OCI-LY1 (cell line): ENCODE results near the gene ZBTB7A.
A peak's percentile ranks its signal among the peaks of the same experiment; 100 is the strongest.

ENCODE experiments used
- H2AFZ ChIP-seq: fragments of 200-600 bp; sonication (generic), shearing (Covaris generic); 2 replicates; pipeline ENCODE4 v1.6.0; 2014; ENCODE audit warnings: antibody characterized with exemption, mild to moderate bottlenecking, low read length
- H3F3A ChIP-seq: fragments of 200-600 bp; sonication (generic), shearing (Covaris generic); 2 replicates; pipeline ENCODE4 v1.6.0; 2014; ENCODE audit warnings: mild to moderate bottlenecking, antibody characterized with exemption, low read length, moderate library complexity; ENCODE audit not compliant: insufficient read depth
- H3K27ac ChIP-seq: fragments of 200-600 bp; sonication (generic); 2 replicates; pipeline ENCODE4 v1.5.1; 2014; ENCODE audit warnings: low read length, mixed run types, mild to moderate bottlenecking, low read depth; ENCODE audit not compliant: poor library complexity, severe bottlenecking
- H3K27me3 ChIP-seq: fragments of 200-600 bp; sonication (generic); 2 replicates; pipeline ENCODE4 v1.6.0; 2014; ENCODE audit warnings: antibody characterized with exemption, mild to moderate bottlenecking, low read length, moderate library complexity; ENCODE audit not compliant: insufficient read depth
- H3K36me3 ChIP-seq: fragments of 200-600 bp; sonication (generic); 2 replicates; pipeline ENCODE4 v1.6.1; 2014; ENCODE audit warnings: mild to moderate bottlenecking, antibody characterized with exemption, low read length, moderate library complexity, mixed read lengths; ENCODE audit not compliant: insufficient read depth
- H3K4me1 ChIP-seq: fragments of 200-600 bp; sonication (generic); 2 replicates; pipeline ENCODE4 v1.5.1; 2014; ENCODE audit warnings: mild to moderate bottlenecking, low read length, moderate library complexity; ENCODE audit not compliant: insufficient read depth, severe bottlenecking
- H3K4me2 ChIP-seq: fragments of 200-600 bp; sonication (generic), shearing (Covaris generic); 2 replicates; pipeline ENCODE4 v1.6.1; 2014; ENCODE audit warnings: low read length
- H3K4me3 ChIP-seq: fragments of 200-600 bp; sonication (generic); 2 replicates; pipeline ENCODE4 v1.5.1; 2014; ENCODE audit warnings: low read length, low read depth, mild to moderate bottlenecking, mixed read lengths; ENCODE audit not compliant: poor library complexity, severe bottlenecking
- H3K79me2 ChIP-seq: fragments of 200-600 bp; shearing (Covaris generic); 2 replicates; pipeline ENCODE4 v1.6.1; 2016; ENCODE audit warnings: mixed run types, low read length, mixed read lengths; ENCODE audit not compliant: insufficient read depth
- H3K9ac ChIP-seq: fragments of 200-600 bp; sonication (generic), shearing (Covaris generic); 2 replicates; pipeline ENCODE4 v1.6.1; 2014; ENCODE audit warnings: mild to moderate bottlenecking, low read length, mixed read lengths
- H3K9me2 ChIP-seq: fragments of 200-600 bp; sonication (generic), shearing (Covaris generic); 2 replicates; pipeline ENCODE4 v1.6.1; 2014; ENCODE audit warnings: low read depth, mild to moderate bottlenecking, low read length, mixed read lengths
- H3K9me3 ChIP-seq: fragments of 200-600 bp; shearing (Covaris generic); 2 replicates; pipeline ENCODE4 v1.6.1; 2014; ENCODE audit warnings: low read length, mixed read lengths
- H4K20me1 ChIP-seq: fragments of 200-600 bp; sonication (generic), shearing (Covaris generic); 2 replicates; pipeline ENCODE4 v1.6.0; 2016; ENCODE audit warnings: mild to moderate bottlenecking, low read length; ENCODE audit not compliant: insufficient read depth
- CTCF ChIP-seq: fragments of 200-600 bp; sonication (generic), shearing (Covaris generic); IDR thresholded peaks from 2 replicates; pipeline ENCODE4 v1.5.1; 2017; ENCODE audit warnings: mild to moderate bottlenecking, antibody characterized with exemption, low read length, moderate library complexity, mixed read lengths
- EZH2 ChIP-seq: fragments of 200-600 bp; sonication (generic), shearing (Covaris generic); IDR thresholded peaks from 2 replicates; pipeline ENCODE4 v1.8.0; 2017; ENCODE audit warnings: borderline replicate concordance, mixed run types, mild to moderate bottlenecking, antibody characterized with exemption, low read length, moderate library complexity, mixed read lengths

ZBTB7A gene

GRCh38 chr19:4065430-4066175 lies 1.1 kb downstream of the ZBTB7A start:
- H2AFZ ChIP-seq: no peak overlapping the region
- no peaks in the 10 kb centered on the region for H4K20me1 ChIP-seq
- no peaks in the 10 kb centered on the region for H3F3A ChIP-seq
- H3K4me1 ChIP-seq: peaks cover 58% of the 10 kb centered on the region
- peak overlapping the region; percentile 73 for H3K4me3 ChIP-seq
- TF ChIP-seq EZH2 (no peak), CTCF (no peak)
- H3K9me2 ChIP-seq: no peaks in the 10 kb centered on the region
- H3K27me3 ChIP-seq: no peaks in the 10 kb centered on the region
- peaks cover 45% of the 10 kb centered on the region for H3K79me2 ChIP-seq
- no peak overlapping the region for H3K9ac ChIP-seq
- no peak overlapping the region for H3K4me2 ChIP-seq
- no peaks in the 10 kb centered on the region for H3K9me3 ChIP-seq
- no peak overlapping the region for H3K27ac ChIP-seq
- peaks cover 19% of the 10 kb centered on the region for H3K36me3 ChIP-seq

GRCh38 chr19:4064496-4065260 lies 2.0 kb downstream of the ZBTB7A start:
- Histone ChIP-seq H3K36me3 (peaks cover 19% of the 10 kb centered on the region), H3K4me1 (peaks cover 66% of the 10 kb centered on the region), H3K79me2 (peaks cover 52% of the 10 kb centered on the region), H2AFZ (no peak overlapping the region), H3K27ac (peak overlapping the region; percentile 76), H3K9me3 (no peaks in the 10 kb centered on the region), H3K4me2 (peak overlapping the region; percentile 89), H3K9ac (peak overlapping the region; percentile 90), H3K9me2 (no peaks in the 10 kb centered on the region), H4K20me1 (no peaks in the 10 kb centered on the region), H3K27me3 (no peaks in the 10 kb centered on the region), H3K4me3 (peak overlapping the region; percentile 95), H3F3A (no peaks in the 10 kb centered on the region)
- TF ChIP-seq EZH2: no peak
- no peak for TF ChIP-seq CTCF

GRCh38 chr19:4064149-4064495 lies 2.6 kb downstream of the ZBTB7A start:
- no peaks in the 10 kb centered on the region for H4K20me1 ChIP-seq
- H3K27me3 ChIP-seq: no peaks in the 10 kb centered on the region
- no peaks in the 10 kb centered on the region for H3K9me2 ChIP-seq
- peaks cover 58% of the 10 kb centered on the region for H3K79me2 ChIP-seq
- no peak overlapping the region for H2AFZ ChIP-seq
- H3K4me2 ChIP-seq: peak overlapping the region; percentile 89
- H3K9ac ChIP-seq: peak overlapping the region; percentile 90
- H3K4me1 ChIP-seq: peaks cover 66% of the 10 kb centered on the region
- peak overlapping the region; percentile 76 for H3K27ac ChIP-seq
- no peak for TF ChIP-seq CTCF
- TF ChIP-seq EZH2: no peak
- peaks cover 19% of the 10 kb centered on the region for H3K36me3 ChIP-seq
- H3F3A ChIP-seq: no peaks in the 10 kb centered on the region
- peak overlapping the region; percentile 95 for H3K4me3 ChIP-seq
- no peaks in the 10 kb centered on the region for H3K9me3 ChIP-seq
